CD14-positive monocyte (primary cell): ENCODE measurements around the gene ECE2. TPM values are rescaled to one million over a fixed set of nuclear protein-coding genes. Genes with fewer than 3 reads are reported as not detected.

Experiments
- DNase-seq, 3 donors: peaks; one replicate each; pipeline ENCODE4 v3.0.0-alpha.2; 2011 to 2022
- H2AFZ ChIP-seq: 2 replicates; pipeline ENCODE4 v1.6.0; 2012; ENCODE audit warnings: mild to moderate bottlenecking, low read depth, low read length, inconsistent platforms; ENCODE audit not compliant: insufficient read depth, poor library complexity, severe bottlenecking
- H3K27ac ChIP-seq, 2 donors: 1 replicate in 1 of 2; 2 replicates in 1 of 2; pipeline ENCODE4 v1.5.1; 2012 to 2013; ENCODE audit warnings: low read length in 2 of 2, control low read depth in 1 of 2, inconsistent platforms in 1 of 2, low read depth in 1 of 2, mild to moderate bottlenecking in 1 of 2
- H3K27me3 ChIP-seq, 2 donors: one replicate each; pipeline versions ENCODE4 v1.6.0 to v1.6.1; 2011 to 2013; ENCODE audit warnings: low read length in 2 of 2; ENCODE audit not compliant: control insufficient read depth in 2 of 2, insufficient read depth in 2 of 2
- H3K36me3 ChIP-seq, 2 donors: replicated peaks in 1 of 2; 1 replicate in 1 of 2; 2 replicates in 1 of 2; pipeline versions ENCODE4 v1.5.1 to v1.6.1; 2012 to 2013; ENCODE audit warnings: low read length in 2 of 2, control low read depth in 1 of 2, inconsistent platforms in 1 of 2, mild to moderate bottlenecking in 1 of 2; ENCODE audit not compliant: insufficient read depth in 2 of 2, control insufficient read depth in 1 of 2
- H3K4me1 ChIP-seq, 2 donors: 1 replicate in 1 of 2; 2 replicates in 1 of 2; pipeline versions ENCODE4 v1.5.1 to v1.6.1; 2012 to 2013; ENCODE audit warnings: low read length in 2 of 2, control low read depth in 1 of 2, inconsistent platforms in 1 of 2, mild to moderate bottlenecking in 1 of 2, moderate library complexity in 1 of 2; ENCODE audit not compliant: insufficient read depth in 2 of 2, control insufficient read depth in 1 of 2
- H3K4me2 ChIP-seq: replicated peaks from 2 replicates; pipeline ENCODE3; 2012; ENCODE audit warnings: low read length, moderate library complexity, mild to moderate bottlenecking; ENCODE audit not compliant: poor library complexity, severe bottlenecking; ENCODE audit errors: extremely low read depth
- H3K4me3 ChIP-seq, 3 experiments: fragments of 200-600 bp in 1 of 3; sonication (generic) in 1 of 3; replicated peaks in 1 of 3; 1 replicate in 2 of 3; 2 replicates in 1 of 3; pipeline ENCODE4 v1.5.1; 2011 to 2013; ENCODE audit warnings: low read length in 3 of 3, mild to moderate bottlenecking in 3 of 3, control low read depth in 2 of 3, low read depth in 2 of 3, inconsistent platforms in 1 of 3, moderate library complexity in 1 of 3
- H3K79me2 ChIP-seq: 2 replicates; pipeline ENCODE4 v1.6.0; 2012; ENCODE audit warnings: mild to moderate bottlenecking, control low read depth, inconsistent platforms, low read length, moderate library complexity; ENCODE audit not compliant: insufficient read depth
- H3K9ac ChIP-seq: 2 replicates; pipeline ENCODE4 v1.6.0; 2017; ENCODE audit warnings: low read length, mild to moderate bottlenecking; ENCODE audit not compliant: insufficient read depth, poor library complexity, severe bottlenecking
- H3K9me3 ChIP-seq, 2 donors: replicated peaks in 1 of 2; 1 replicate in 1 of 2; 2 replicates in 1 of 2; pipeline versions ENCODE4 v1.5.1 to v1.6.1; 2012 to 2013; ENCODE audit warnings: low read length in 2 of 2, control low read depth in 1 of 2; ENCODE audit not compliant: control insufficient read depth in 1 of 2, insufficient read depth in 1 of 2
- H4K20me1 ChIP-seq: 2 replicates; pipeline ENCODE4 v1.6.0; 2012; ENCODE audit warnings: mild to moderate bottlenecking, low read length, control low read depth, moderate library complexity; ENCODE audit not compliant: insufficient read depth
- H3K27ac Mint-ChIP-seq, 7 donors: one replicate each; pipeline ENCODE4 v1.8.0; 2020; ENCODE audit warnings: mild to moderate bottlenecking in 7 of 7, mixed read lengths in 7 of 7, moderate library complexity in 6 of 7, inconsistent platforms in 2 of 7
- H3K27me3 Mint-ChIP-seq, 3 donors: one replicate each; pipeline ENCODE4 v1.8.0; 2021 to 2022; ENCODE audit warnings: low read depth in 3 of 3, mild to moderate bottlenecking in 3 of 3, mixed read lengths in 3 of 3, moderate library complexity in 3 of 3, inconsistent platforms in 1 of 3
- H3K36me3 Mint-ChIP-seq, 2 donors: one replicate each; pipeline ENCODE4 v1.8.0; 2020; ENCODE audit warnings: mixed read lengths in 2 of 2, inconsistent platforms in 1 of 2, mild to moderate bottlenecking in 1 of 2
- H3K4me1 Mint-ChIP-seq: one replicate; pipeline ENCODE4 v1.8.0; 2020; ENCODE audit warnings: mild to moderate bottlenecking, mixed read lengths
- H3K4me3 Mint-ChIP-seq, 2 donors: one replicate each; pipeline ENCODE4 v1.8.0; 2020; ENCODE audit warnings: mild to moderate bottlenecking in 2 of 2, mixed read lengths in 2 of 2, moderate library complexity in 1 of 2
- H3K9me3 Mint-ChIP-seq, 7 donors: one replicate each; pipeline ENCODE4 v1.8.0; 2020 to 2022; ENCODE audit warnings: mixed read lengths in 7 of 7, mild to moderate bottlenecking in 6 of 7, moderate library complexity in 6 of 7, inconsistent platforms in 2 of 7
- CTCF ChIP-seq: fragments of 200-600 bp; IDR thresholded peaks from one replicate; pipeline ENCODE4 v1.8.0; 2022; ENCODE audit warnings: antibody characterized with exemption, mild to moderate bottlenecking
- WGBS: methylation state at CpG from one replicate; pipeline ENCODE4 v1.1.5; 2013; ENCODE audit warnings: missing lambda C conversion rate; ENCODE audit not compliant: insufficient coverage; 5-methylcytosine and 5-hydroxymethylcytosine counted together
- intact Hi-C, 2 donors: fragments of 100-400 bp; cut with micrococcal nuclease; formaldehyde crosslinking; loops; one replicate each; pipeline versions ENCODE4 v1.15.0 to v1.15.1; 2023
- polyA plus RNA-seq, 3 donors: library from polyadenylated mRNA; depleted of rRNA in 1 of 3; unstranded in 2 of 3; stranded (reverse) in 1 of 3; fragments of 300-500 nt in 2 of 3; fragments of >200 nt in 1 of 3; fragmentation: Illumina TruSeq in 2 of 3; gene quantifications; 1 replicate in 2 of 3; 2 replicates in 1 of 3; pipeline ENCODE4 v1.2.3, GENCODE V29; 2012 to 2021

The ECE2 gene
- polyA plus RNA-seq, 3 donors = not detected

DNA sequence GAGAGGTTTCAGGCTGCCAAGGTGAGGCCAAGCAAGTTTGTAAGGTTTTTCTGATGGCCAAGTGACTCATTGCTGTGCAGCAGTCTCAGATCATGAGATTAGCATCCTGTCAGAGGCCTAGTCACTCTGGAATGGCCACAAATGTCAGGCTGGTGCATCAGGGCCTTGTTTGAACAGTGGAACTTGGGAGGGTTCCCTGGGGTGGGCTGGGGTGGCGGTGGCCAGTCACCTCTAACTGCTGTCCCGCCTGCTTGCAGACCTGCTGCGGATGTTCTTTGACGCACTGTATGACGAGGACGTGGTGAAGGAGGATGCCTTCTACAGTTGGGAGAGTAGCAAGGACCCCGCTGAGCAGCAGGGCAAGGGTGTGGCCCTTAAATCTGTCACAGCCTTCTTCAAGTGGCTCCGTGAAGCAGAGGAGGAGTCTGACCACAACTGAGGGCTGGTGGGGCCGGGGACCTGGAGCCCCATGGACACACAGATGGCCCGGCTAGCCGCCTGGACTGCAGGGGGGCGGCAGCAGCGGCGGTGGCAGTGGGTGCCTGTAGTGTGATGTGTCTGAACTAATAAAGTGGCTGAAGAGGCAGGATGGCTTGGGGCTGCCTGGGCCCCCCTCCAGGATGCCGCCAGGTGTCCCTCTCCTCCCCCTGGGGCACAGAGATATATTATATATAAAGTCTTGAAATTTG, 58.8 kb downstream of the ECE2 start:
- Histone ChIP-seq H4K20me1 (peaks cover 50% of the 10 kb centered on the region), H3K4me3 (no peak overlapping the region), H3K9me3 (no peaks in the 10 kb centered on the region), H2AFZ (no peak overlapping the region), H3K79me2 (peaks cover 22% of the 10 kb centered on the region), H3K9ac (peak overlapping the region; percentile 84), H3K4me2 (no peak overlapping the region), H3K36me3 (peaks cover 56 to 57% of the 10 kb centered on the region in 2 donors), H3K4me1 (peaks cover 27 to 32% of the 10 kb centered on the region in 2 donors), H3K27me3 (peaks cover 0 to 4% of the 10 kb centered on the region in 2 donors), H3K27ac (peak overlapping the region; percentile 78 to 87)
- H3K9me3 Mint-ChIP-seq = no peaks in the 10 kb centered on the region
- 66% methylated on average over 5 of the region's 15 CpGs for WGBS
- peaks cover 0 to 15% (median 10%) of the 10 kb centered on the region in 3 donors for H3K27me3 Mint-ChIP-seq
- no peak for TF ChIP-seq CTCF
- H3K36me3 Mint-ChIP-seq = peaks cover 70 to 72% of the 10 kb centered on the region in 2 donors
- intact Hi-C loops = no loop called here
- peaks cover 38% of the 10 kb centered on the region for H3K4me1 Mint-ChIP-seq
- H3K4me3 Mint-ChIP-seq = no peak overlapping the region
- DNase-seq = peak in 2 of 3 donors; percentile 28 to 83
- peak overlapping the region; percentile 75 to 97 (median 97) for H3K27ac Mint-ChIP-seq

DNA sequence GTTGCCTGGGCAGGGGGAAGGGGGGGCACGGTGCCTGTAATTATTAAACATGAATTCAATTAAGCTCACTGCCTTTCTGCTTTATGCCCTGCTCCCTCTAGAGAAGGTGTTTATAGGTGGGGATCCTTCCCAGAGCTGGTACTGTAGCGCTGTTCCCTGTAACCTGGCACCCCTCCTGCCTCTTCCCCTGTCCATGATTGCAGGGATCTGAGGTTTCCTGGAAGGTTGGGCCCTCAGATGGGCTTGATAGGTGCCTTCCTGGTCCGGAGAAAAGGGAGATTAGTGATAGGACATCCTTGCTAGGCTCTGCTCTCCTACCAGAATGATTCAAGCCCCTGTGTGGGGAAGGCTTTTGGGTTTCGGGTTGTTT, 59.5 kb downstream of the ECE2 start:
- Histone ChIP-seq H3K9me3 (no peaks in the 10 kb centered on the region), H3K27me3 (peaks cover 0 to 4% of the 10 kb centered on the region in 2 donors), H3K4me2 (peak overlapping the region; percentile 85), H3K9ac (peak overlapping the region; percentile 84), H3K79me2 (peaks cover 22% of the 10 kb centered on the region), H3K4me3 (peak overlapping the region in 2 of 3 experiments; percentile 78 to 84), H3K36me3 (peaks cover 50 to 51% of the 10 kb centered on the region in 2 donors), H3K4me1 (peaks cover 27 to 33% of the 10 kb centered on the region in 2 donors), H3K27ac (peak overlapping the region; percentile 78 to 87), H4K20me1 (peaks cover 50% of the 10 kb centered on the region), H2AFZ (peak overlapping the region; percentile 78)
- Mint-ChIP-seq H3K27me3 (peaks cover 0 to 15% (median 10%) of the 10 kb centered on the region in 3 donors), H3K27ac (peak overlapping the region; percentile 93 to 97 (median 97)), H3K9me3 (no peaks in the 10 kb centered on the region), H3K4me1 (peaks cover 39% of the 10 kb centered on the region), H3K4me3 (peak overlapping the region; percentile 90 to 97), H3K36me3 (peaks cover 65 to 66% of the 10 kb centered on the region in 2 donors)
- intact Hi-C loops = no loop called here
- no peak for DNase-seq
- WGBS = 50% methylated on average over 1 of the region's 4 CpGs
- TF ChIP-seq CTCF = no peak
